C1 segment of cervical spinal cord (tissue), 14 donors: Measurements from ENCODE around the gene VPS13D.
A peak's percentile ranks its signal among the peaks of the same experiment; 100 is the strongest.
"Not testable (repeated sequence)": the region's sequence is repeated elsewhere in the genome, so short reads cannot be mapped to it uniquely, and the experiment has no call there.

Experiments used
- DNase-seq, 14 donors: peaks; one replicate each; lab custom pipeline; 2025; lab: John Stamatoyannopoulos, UW

The VPS13D gene

DNA sequence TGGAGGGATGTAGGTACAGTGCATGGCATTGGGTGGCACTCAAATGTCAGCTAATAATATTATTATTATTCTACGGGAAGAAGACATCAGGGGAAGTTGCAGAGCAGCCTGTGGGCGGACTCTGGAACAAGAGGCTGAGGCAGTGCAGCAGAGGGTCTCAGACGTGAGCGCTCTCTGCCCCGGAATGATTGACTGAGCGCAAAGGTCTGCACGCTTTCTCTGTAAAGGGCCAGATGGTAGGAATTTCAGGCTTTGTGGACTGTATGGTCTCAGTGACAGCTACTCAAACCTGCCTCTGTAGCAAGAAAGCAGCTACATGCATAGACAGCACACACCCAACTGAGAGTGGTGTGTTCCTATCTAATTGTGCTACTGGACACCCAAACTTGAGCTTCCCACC lies 29.6 kb upstream of the VPS13D start:
- no peak for DNase-seq

GRCh38 chr1:12201352-12202189 lies 28.3 kb upstream of the VPS13D start:
- no peak for DNase-seq

- no peak for DNase-seq
Measured at GRCh38 chr1:12202190-12202497, 27.7 kb upstream of the VPS13D start.

DNA sequence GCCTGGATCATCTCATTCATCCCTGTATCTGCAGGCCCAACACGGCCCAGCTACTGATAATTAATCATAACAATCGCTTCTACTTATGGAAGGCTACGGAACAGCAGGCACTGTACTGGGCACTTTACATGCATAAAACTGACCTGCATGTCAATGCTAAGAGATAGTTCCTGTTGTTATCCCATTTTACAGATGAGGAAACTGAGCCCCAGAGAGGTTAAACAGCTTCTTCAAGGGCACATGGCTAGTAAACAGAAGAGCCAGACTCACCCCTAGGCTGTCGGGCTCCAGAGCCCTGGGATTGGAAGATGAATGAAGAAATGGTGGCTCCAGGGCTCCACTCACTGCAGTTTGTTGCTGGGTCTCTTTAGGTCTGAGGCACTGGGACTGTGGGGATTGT lies 27.3 kb upstream of the VPS13D start:
- no peak for DNase-seq

- DNase-seq: no peak
Measured at GRCh38 chr1:12203216-12204007, 26.4 kb upstream of the VPS13D start.

GRCh38 chr1:12204140-12204539 lies 25.7 kb upstream of the VPS13D start:
- no peak for DNase-seq

DNA sequence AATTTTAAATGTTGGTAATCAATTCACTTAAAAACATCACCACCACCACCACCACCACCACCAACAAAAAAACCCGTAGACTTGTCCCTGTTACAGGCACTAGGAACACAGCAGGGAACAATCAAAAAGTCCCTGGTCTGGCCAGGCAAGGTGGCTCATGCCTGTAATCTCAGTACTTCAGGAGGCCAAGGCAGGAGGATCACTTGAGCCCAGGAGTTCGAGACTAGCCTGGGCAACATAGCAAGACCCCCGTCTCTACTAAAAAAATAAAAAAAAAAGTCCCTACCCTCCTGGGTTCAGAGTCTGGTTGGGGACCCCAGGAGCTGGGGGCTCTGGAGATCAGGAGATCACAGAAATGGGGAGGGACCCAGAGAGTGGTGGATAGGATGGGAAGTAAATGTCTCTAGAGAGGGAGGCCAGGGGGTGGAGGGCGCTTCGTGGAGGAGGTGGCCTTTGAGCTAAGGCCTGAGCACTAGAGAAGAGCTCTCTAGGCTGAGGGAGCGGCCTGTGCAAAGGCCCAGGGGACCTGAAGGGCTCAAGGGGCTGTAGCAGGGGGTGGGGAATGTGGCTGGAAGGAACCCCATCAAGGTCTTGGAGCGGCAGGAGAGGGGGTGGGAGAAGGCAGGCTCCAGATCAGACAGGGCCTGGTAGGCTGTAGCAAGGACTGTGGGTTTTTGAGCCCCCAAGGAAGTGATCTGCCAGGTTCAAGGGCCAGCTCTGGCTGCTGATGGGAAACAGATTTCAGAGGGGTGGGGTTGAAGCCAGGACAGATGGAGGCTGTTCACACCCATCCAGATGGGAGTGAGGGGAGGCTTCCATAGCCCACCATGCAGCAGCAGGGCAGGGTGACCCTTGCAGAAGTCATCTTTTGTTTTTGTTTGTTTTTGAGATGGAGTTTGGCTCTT lies 24.8 kb upstream of the VPS13D start:
- no peak for DNase-seq

DNA sequence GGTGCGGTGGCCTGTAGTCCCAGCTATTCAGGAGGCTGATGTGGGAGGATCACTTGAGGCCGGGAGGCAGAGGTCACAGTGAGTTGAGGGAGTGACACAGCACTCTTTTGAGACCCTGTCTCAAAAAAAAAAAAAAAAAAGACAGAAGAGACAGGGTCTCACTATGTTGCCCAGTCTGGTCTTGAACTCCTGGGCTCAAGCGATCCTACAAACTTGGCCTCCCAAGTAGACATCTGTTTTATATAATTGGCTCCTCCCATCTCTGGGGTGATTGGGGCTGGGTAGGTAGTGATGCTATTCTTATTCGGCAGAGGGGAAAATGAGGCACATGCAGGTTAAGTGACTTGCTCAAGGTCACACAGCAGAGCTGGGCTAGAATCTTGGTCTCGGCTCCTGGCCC lies 23.6 kb upstream of the VPS13D start:
- DNase-seq: no peak

GRCh38 chr1:12206792-12207424 lies 22.9 kb upstream of the VPS13D start:
- no peak for DNase-seq

DNA sequence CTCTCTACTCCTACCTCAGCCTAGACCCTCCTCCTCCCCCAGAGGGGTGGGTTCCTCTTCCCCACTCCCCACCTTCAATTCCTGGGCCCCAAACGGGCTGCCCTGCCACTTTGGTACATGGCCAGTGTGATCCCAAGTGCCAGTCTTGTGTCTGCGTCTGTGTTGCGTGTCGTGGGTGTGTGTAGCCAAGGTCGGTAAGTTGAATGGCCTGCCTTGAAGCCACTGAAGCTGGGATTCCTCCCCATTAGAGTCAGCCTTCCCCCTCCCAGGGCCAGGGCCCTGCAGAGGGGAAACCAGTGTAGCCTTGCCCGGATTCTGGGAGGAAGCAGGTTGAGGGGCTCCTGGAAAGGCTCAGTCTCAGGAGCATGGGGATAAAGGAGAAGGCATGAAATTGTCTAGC lies 21.6 kb upstream of the VPS13D start:
- DNase-seq: no peak

DNA sequence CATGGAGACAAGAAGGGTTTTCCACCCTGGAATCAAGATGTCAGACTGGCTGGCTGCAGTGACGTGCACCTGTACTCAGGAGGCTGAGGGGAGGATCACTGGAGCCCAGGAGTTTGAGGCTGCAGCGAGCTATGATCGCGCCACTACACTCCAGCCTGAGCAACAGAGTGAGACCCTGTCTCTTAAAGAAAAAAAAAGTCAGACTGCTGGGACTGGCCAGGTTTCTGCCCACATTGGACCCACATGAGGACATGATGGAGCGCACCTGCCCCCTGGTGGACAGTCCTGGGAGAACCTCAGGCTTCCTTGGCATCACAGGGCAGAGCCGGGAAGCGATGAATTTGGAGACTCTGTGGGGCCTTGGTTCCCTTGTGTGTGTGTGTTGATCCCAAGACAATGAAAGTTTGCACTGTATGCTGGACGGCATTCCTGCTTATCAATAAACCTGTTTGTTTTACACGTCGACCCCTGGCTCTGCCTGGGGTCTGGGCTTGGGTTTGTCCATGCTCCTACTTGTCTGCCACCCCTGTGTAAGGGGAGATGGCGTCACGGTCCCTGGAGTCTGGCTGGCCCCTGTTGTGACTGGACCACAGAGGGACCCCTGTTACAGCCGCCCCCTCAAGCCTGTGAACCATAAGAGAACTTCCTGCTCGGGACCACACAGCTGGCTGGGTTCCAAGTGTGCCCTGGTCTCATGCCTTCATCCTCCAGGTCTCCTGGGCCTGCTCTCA lies 20.9 kb upstream of the VPS13D start:
- peak in 13 of 14 donors; percentile 25 to 84 (median 61) for DNase-seq

GRCh38 chr1:12209495-12209832 lies 20.4 kb upstream of the VPS13D start:
- no peak for DNase-seq

- no peak for DNase-seq
Measured at GRCh38 chr1:12215118-12215961, 14.5 kb upstream of the VPS13D start.

DNA sequence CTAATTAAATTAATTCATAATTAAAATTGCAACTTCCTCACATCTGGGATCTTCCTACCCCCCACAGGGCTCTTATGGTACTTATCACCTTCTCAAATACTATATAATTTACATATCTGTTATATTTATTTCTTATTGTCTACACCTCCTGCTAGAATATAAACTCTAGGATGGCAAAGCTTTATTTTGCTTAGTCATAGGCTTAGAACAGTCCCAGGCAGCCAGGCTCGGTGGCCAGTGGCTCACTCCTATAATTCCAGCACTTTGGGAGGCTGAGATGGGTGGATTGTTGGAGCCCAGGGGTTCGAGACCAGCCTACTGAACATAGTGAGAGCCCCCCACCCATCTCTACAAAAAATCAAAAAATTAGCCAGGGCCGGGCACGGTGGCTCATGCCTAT lies 10.0 kb upstream of the VPS13D start:
- DNase-seq: no peak

DNA sequence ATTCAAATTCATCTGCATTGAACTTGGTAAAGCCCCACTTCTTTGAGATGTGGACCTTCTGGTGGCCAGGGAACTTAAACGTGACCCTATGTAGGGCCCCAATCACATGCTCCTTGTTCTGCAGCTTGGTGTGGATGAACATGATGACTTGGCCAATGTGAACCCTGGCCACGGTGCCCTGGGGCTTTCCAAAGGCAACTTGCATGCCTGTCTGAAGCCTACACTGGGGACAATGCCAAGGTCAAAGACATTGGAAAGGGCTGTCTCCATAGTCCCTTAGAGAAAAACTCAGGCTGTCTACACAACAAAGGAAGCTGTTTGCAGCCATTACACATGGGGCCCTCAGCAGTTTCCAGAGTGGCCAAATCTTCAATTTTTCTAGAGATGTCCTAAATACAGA lies 8.9 kb upstream of the VPS13D start:
- DNase-seq: no peak

DNA sequence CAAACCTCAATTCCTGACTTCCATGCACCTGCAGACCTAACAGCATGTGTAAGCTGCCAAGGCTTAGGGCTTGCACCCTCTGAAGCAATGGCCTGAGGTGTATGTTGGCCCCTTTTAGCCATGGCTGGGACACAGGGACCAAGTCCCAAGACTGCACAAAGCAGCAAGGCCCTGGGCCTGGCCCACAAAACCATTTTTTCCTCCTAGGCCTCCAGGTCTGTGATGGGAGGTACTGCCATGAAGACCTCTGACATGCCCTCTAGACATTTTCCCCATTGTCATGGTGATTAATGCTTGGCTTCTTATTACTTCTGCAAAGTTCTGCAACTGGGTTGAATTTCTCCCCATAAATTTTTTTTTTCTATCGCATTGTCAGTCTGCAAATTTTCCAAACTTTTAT lies 7.1 kb upstream of the VPS13D start:
- not testable (repeated sequence) for DNase-seq

GRCh38 chr1:12224092-12224491 lies 5.7 kb upstream of the VPS13D start:
- DNase-seq: not testable (repeated sequence)

- no peak for DNase-seq
Measured at GRCh38 chr1:12228979-12229378, 851 bp upstream of the VPS13D start.

GRCh38 chr1:12229386-12229834 lies 420 bp upstream of the VPS13D start:
- DNase-seq: no peak
